GM12875 (cell line): Measurements from ENCODE around the gene KRT32.

Source experiments
- H3K4me3 ChIP-seq: one replicate; pipeline ENCODE4 v1.5.1; 2011; ENCODE audit warnings: low read depth, low read length, control low read depth
- TF ChIP-seq, protein P1 (sequence below): IDR thresholded peaks from 2 replicates; pipeline ENCODE4 v1.5.1; 2011; ENCODE audit warnings: low read depth, mild to moderate bottlenecking, control low read depth, inconsistent platforms, low read length, moderate library complexity, borderline replicate concordance; ENCODE audit not compliant: insufficient read depth

KRT32 gene

GRCh38 chr17:41418116-41418860 lies 48.9 kb downstream of the KRT32 start:
- no peak overlapping the region for H3K4me3 ChIP-seq
- TF ChIP-seq, protein P1, sequence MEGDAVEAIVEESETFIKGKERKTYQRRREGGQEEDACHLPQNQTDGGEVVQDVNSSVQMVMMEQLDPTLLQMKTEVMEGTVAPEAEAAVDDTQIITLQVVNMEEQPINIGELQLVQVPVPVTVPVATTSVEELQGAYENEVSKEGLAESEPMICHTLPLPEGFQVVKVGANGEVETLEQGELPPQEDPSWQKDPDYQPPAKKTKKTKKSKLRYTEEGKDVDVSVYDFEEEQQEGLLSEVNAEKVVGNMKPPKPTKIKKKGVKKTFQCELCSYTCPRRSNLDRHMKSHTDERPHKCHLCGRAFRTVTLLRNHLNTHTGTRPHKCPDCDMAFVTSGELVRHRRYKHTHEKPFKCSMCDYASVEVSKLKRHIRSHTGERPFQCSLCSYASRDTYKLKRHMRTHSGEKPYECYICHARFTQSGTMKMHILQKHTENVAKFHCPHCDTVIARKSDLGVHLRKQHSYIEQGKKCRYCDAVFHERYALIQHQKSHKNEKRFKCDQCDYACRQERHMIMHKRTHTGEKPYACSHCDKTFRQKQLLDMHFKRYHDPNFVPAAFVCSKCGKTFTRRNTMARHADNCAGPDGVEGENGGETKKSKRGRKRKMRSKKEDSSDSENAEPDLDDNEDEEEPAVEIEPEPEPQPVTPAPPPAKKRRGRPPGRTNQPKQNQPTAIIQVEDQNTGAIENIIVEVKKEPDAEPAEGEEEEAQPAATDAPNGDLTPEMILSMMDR: no peak

- no peak overlapping the region for H3K4me3 ChIP-seq
- TF ChIP-seq, protein P1: peak; percentile 64
Observed at GRCh38 chr17:41417576-41418015, 49.6 kb downstream of the KRT32 start.

DNA sequence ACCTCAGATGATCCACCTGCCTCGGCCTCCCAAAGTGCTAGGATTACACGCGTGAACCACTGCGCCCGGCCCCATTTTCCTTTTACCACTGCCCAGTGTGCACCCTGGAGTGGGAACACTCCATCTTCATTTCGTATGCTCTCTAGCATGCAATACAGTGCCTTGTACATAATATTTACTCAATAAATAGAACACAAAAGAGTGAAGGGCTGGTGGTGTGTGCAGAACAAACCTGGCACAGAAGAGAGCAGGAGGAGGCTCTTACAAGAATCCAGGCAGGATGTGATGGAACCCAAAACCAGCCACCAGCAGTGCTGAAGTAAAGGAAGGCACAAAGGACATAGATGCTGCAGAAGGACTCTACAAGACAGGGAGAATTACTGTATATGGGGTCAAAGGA lies 50.1 kb downstream of the KRT32 start:
- no peak overlapping the region for H3K4me3 ChIP-seq
- TF ChIP-seq, protein P1: no peak

GRCh38 chr17:41416479-41416878 lies 50.7 kb downstream of the KRT32 start:
- TF ChIP-seq, protein P1: no peak
- no peak overlapping the region for H3K4me3 ChIP-seq

DNA sequence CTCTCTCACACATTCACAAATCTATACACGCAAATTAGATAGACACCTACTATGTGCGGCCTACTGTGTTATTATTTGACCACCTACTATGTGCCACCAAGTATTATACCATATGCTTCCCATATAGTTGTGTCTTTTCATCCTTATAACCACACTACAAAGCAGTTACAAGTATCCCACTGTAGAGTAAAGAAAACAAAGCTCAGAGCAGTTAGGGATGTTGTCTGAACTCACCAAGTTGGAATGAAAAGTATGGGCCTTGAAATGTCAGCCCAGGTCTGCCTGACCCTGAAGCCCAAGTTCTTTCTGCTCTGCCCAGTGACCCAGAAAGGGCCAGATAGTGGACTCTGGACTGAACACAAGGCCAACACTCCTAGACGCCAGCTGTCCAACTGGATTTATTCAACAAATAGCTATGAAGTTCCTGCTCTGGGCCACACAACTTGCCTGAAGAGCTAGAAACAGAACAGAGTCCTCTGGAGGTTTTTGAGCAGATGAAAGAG lies 51.3 kb downstream of the KRT32 start:
- no peak overlapping the region for H3K4me3 ChIP-seq
- TF ChIP-seq, protein P1: no peak

- TF ChIP-seq, protein P1: no peak
Observed at GRCh38 chr17:41415411-41415810, 51.8 kb downstream of the KRT32 start.

GRCh38 chr17:41413982-41414381 lies 53.2 kb downstream of the KRT32 start:
- TF ChIP-seq, protein P1: no peak
- H3K4me3 ChIP-seq: no peak overlapping the region

More at GRCh38 chr17:41415411-41415810, 51.8 kb downstream of the KRT32 start:
- H3K4me3 ChIP-seq: no peak overlapping the region
